Epithelial cell of esophagus (primary cell): ENCODE data around the gene DSCAML1.

ENCODE experiments used
- DNase-seq: peaks from one replicate; pipeline ENCODE4 v3.0.0; 2010; ENCODE audit warnings: low read depth
- H3K4me3 ChIP-seq: 2 replicates; pipeline ENCODE4 v1.5.1; 2011; ENCODE audit warnings: mild to moderate bottlenecking, low read length, control low read depth
- TF ChIP-seq, protein P1 (sequence below): IDR thresholded peaks from 2 replicates; pipeline ENCODE4 v1.5.1; 2011; ENCODE audit warnings: low read depth, mild to moderate bottlenecking, low read length, control low read depth, inconsistent platforms; ENCODE audit not compliant: insufficient read depth; ENCODE audit errors: missing control alignments

The DSCAML1 gene

DNA sequence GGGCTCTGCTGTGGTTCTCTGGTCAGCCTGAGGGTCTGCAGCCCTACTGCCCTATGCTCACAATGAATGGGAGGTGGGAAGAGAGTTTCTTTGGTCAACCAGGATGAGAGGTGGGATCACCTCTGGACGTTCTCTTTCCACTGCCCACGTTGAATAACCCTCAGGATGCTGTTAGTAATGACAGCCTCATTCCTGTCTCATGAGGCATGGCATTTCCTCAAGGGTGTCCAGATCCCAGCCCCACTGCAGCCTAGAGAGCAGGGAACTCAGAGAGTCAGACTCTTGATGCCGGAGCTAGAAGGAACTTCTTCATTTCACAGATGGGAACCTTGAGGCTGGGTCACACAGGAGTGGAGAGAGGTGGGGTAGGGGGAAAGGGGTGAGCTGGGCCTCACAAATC, 273.3 kb downstream of the DSCAML1 start:
- no peak overlapping the region for H3K4me3 ChIP-seq
- DNase-seq, result peak; percentile 15
- TF ChIP-seq, protein P1, sequence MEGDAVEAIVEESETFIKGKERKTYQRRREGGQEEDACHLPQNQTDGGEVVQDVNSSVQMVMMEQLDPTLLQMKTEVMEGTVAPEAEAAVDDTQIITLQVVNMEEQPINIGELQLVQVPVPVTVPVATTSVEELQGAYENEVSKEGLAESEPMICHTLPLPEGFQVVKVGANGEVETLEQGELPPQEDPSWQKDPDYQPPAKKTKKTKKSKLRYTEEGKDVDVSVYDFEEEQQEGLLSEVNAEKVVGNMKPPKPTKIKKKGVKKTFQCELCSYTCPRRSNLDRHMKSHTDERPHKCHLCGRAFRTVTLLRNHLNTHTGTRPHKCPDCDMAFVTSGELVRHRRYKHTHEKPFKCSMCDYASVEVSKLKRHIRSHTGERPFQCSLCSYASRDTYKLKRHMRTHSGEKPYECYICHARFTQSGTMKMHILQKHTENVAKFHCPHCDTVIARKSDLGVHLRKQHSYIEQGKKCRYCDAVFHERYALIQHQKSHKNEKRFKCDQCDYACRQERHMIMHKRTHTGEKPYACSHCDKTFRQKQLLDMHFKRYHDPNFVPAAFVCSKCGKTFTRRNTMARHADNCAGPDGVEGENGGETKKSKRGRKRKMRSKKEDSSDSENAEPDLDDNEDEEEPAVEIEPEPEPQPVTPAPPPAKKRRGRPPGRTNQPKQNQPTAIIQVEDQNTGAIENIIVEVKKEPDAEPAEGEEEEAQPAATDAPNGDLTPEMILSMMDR, result no peak

DNA sequence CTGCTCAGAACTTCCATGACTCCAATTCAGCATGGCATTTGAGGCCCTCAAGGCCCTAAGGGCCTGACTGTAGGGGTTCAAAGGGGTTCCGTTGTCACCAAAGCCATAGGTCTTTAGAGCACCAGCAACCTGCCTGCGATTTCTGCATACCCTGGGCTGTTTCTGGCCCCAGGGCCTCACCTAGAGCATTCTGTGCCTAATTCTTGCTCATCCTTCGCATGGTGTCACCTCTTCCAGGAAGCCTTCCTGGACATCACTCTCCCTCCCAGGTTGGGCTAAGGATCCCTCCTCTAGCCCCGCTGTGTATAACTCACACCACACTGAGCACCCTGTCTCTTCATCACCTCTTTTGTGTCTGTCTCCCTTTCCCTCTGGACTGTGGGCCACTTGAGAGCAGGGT, 275.0 kb downstream of the DSCAML1 start:
- no peak for DNase-seq
- H3K4me3 ChIP-seq, result no peak overlapping the region
- TF ChIP-seq, protein P1, result no peak

DNA sequence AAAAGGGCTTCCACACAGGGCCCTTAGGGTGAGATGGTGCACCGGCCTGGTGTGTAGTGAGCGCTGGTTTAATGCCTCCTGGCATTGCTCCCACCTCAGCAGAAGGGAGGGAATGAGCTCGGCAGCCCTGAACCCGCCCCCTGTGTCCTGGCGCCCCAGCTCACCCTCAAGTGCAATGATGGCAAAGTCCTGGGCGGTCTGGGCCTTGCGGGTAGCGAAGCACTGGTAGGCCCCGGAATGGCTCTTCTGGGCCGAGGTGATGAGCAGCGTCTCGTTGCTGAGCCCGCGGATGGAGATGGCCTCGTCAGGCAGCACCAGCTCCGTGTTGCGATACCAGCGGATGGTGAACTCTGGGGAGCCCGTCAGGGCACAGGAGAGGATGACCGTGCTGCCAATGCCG, 276.1 kb downstream of the DSCAML1 start:
- no peak for DNase-seq
- TF ChIP-seq, protein P1, result no peak
- no peak overlapping the region for H3K4me3 ChIP-seq

DNA sequence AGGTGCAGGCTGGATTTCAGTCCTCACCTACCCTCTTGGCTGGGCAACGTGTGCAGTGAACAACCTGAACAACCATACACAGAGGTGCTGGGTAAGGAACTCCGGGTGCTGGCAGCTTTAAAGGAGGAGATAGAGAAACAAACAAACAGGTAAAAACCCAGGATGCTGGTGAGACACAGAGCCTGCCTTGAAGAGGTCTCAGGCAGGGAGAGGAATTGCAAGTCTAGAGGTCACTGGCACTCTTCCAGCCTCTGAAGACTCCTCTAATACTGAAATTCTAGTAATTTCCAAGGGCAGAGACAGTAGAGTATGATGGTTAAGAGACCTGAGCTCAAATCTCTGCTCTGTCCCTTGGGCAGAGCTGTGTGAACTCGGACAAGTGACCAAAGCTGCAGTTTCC, 276.8 kb downstream of the DSCAML1 start:
- DNase-seq, result no peak
- TF ChIP-seq, protein P1, result no peak
- H3K4me3 ChIP-seq, result no peak overlapping the region

DNA sequence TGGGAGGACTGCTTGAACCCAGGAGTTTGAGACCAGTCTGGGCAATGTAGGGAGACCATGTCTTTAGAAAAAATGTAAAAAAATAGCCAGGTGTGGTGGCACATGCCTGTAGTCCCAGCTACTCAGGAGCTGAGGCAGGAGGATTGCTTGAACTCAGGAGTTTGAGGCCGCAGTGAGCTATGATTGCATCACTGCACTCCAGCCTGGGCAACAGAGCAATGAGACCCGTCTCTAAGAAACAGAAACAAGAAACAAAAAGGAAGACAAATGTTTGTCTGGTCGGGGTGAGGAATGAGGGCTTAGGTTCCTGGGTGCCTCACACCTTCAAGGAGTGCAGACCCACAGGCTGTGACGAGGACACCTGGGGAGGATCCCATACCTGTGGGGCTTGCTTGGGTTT, 277.4 kb downstream of the DSCAML1 start:
- H3K4me3 ChIP-seq, result no peak overlapping the region
- TF ChIP-seq, protein P1, result no peak
- DNase-seq, result no peak

DNA sequence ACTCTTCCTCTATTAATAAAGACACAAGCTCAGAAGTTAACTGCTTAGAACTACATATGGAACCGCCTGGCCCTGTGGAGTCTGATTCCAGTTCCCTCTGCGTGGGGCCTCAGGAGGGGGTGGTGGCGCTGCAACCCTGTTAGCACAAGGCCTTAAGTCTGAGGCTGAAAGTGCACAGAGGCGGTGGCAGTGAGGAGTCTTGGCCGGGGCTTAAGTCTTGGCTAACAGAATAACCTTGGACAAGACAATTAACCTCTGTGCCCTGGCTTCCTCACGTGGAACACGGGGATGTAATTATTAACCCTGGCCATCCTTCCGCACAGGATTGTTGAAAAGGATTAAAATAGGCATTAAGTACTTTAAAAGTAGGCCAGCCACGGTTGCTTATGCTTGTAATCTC, 277.8 kb downstream of the DSCAML1 start:
- H3K4me3 ChIP-seq, result no peak overlapping the region
- TF ChIP-seq, protein P1, result no peak
- DNase-seq, result no peak

DNA sequence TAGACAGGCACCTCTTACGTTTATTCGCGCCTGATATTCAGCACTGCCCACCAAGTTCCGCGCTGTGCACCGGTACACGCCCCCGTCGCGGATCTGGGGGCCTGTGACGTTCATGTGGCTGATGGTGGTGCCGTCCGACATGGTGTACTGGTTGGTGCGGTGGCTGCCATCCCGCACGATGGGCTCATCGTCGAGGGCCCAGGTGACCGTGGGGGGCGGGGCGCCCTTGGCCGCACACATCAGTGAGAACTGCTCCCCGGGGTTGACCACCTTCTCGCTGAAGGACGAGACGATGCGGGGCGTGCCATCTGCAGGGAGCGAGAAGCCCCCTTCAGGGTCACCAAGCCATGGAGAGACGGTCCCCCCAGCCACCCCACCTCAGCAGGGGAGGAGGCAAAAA, 278.6 kb downstream of the DSCAML1 start:
- H3K4me3 ChIP-seq, result no peak overlapping the region
- DNase-seq, result no peak
- TF ChIP-seq, protein P1, result no peak
